Esophagus squamous epithelium (tissue), 5 donors: ENCODE results near the gene CSF2RB. TPM values are rescaled to one million over a fixed set of nuclear protein-coding genes. Genes with fewer than 3 reads are reported as not detected.

Experiments used
- DNase-seq: peaks from one replicate; lab custom pipeline; 2025; lab: John Stamatoyannopoulos, UW
- H3K27ac ChIP-seq, 4 donors: fragments of 200-600 bp; sonication (generic); one replicate each; pipeline ENCODE4 v1.5.1; 2016 to 2019; ENCODE audit warnings: mild to moderate bottlenecking in 1 of 4
- H3K27me3 ChIP-seq, 4 donors: fragments of 200-600 bp; sonication (generic); 1 replicate in 3 of 4; 2 replicates in 1 of 4; pipeline versions ENCODE4 v1.5.1 to v1.6.0; 2017 to 2021; ENCODE audit warnings: antibody characterized with exemption in 1 of 4
- H3K36me3 ChIP-seq, 3 donors: fragments of 200-600 bp; sonication (generic); one replicate each; pipeline ENCODE4 v1.5.1; 2016 to 2019
- H3K4me1 ChIP-seq, 3 donors: fragments of 200-600 bp; sonication (generic); one replicate each; pipeline ENCODE4 v1.5.1; 2017 to 2019
- H3K4me3 ChIP-seq, 4 donors: fragments of 200-600 bp; sonication (generic); 1 replicate in 3 of 4; 2 replicates in 1 of 4; pipeline ENCODE4 v1.5.1; 2016 to 2019; ENCODE audit warnings: mild to moderate bottlenecking in 2 of 4, moderate library complexity in 1 of 4
- H3K9me3 ChIP-seq, 3 donors: fragments of 200-600 bp; sonication (generic); one replicate each; pipeline ENCODE4 v1.5.1; 2016 to 2019
- POLR2A ChIP-seq, 4 donors: fragments of 450-650 bp; IDR thresholded peaks; one replicate each; pipeline ENCODE4 v1.6.1; 2017; ENCODE audit warnings: antibody characterized with exemption in 4 of 4, mild to moderate bottlenecking in 4 of 4, moderate library complexity in 3 of 4
- WGBS, 2 donors: methylation state at CpG; one replicate each; pipeline ENCODE4 v1.1.5; 2018; 5-methylcytosine and 5-hydroxymethylcytosine counted together
- intact Hi-C: fragments of 100-400 bp; cut with DNase I; formaldehyde crosslinking; loops from one replicate; pipeline ENCODE4 v1.15.0; 2022
- total RNA-seq, 4 donors: library from RNA; depleted of rRNA; stranded (reverse); fragments of >200 nt; gene quantifications; one replicate each; pipeline ENCODE4 v1.1.0, GENCODE V29; 2016
- TF ChIP-seq, protein P1 (sequence below), 6 experiments: fragments of 450-650 bp in 4 of 6; fragments of 200-600 bp in 2 of 6; sonication (generic) in 2 of 6; IDR thresholded peaks; one replicate each; pipeline ENCODE4 v1.5.1; 2016 to 2019; ENCODE audit warnings: antibody characterized with exemption in 6 of 6, mild to moderate bottlenecking in 4 of 6, moderate library complexity in 4 of 6
- donor health status: DM: yes; HTN: yes; CAD: no.

CSF2RB gene
- total RNA-seq, 4 donors from 2014 or later, result 1.5 to 6.1 (median 2.9) TPM

DNA sequence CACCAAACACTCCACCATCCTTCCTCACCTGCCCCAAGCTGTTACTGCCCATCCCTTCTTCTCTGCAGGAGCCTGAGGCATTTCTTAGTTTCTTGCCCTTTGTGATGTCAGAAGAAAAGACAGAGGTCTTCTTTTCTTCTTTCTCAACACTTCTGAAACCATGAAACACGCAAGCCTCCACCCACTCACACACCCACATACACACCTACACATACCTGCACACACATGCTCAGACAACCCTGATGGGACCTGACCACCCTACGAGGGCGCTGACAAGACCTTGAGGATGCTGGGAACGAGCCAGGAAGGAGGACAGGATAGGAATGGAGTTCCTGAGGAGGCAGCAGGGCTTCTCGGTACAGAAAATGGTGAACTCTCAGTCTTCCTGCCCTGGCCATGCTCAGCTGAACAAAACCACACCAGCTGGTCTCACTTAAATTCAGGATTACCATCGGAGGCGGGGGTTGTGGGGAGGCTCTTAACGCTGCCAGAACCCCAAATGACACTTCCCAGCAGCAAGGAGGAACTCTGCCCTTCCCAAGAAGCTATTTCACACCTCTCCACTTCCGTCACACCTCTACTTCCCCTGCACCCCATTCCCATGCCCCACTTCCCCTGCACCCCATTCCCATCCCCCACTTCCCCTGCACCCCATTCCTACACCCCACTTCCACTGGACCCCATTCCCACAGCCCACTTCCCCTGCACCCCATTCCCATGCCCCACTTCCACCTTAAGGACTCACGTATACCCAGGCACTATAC lies 41.0 kb downstream of the CSF2RB start:
- WGBS, 2 donors, result 43 to 46% methylated on average over 8 to 10 of the region's 10 CpGs
- Histone ChIP-seq H3K9me3 (no peaks in the 10 kb centered on the region), H3K27me3 (peaks cover 0 to 27% (median 0%) of the 10 kb centered on the region in 4 donors), H3K4me1 (no peaks in the 10 kb centered on the region), H3K4me3 (no peak overlapping the region), H3K27ac (no peak overlapping the region), H3K36me3 (no peaks in the 10 kb centered on the region)
- TF ChIP-seq, protein P1, sequence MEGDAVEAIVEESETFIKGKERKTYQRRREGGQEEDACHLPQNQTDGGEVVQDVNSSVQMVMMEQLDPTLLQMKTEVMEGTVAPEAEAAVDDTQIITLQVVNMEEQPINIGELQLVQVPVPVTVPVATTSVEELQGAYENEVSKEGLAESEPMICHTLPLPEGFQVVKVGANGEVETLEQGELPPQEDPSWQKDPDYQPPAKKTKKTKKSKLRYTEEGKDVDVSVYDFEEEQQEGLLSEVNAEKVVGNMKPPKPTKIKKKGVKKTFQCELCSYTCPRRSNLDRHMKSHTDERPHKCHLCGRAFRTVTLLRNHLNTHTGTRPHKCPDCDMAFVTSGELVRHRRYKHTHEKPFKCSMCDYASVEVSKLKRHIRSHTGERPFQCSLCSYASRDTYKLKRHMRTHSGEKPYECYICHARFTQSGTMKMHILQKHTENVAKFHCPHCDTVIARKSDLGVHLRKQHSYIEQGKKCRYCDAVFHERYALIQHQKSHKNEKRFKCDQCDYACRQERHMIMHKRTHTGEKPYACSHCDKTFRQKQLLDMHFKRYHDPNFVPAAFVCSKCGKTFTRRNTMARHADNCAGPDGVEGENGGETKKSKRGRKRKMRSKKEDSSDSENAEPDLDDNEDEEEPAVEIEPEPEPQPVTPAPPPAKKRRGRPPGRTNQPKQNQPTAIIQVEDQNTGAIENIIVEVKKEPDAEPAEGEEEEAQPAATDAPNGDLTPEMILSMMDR (IDR thresholded peaks at IDR 0.05), result no peak
- no peak for TF ChIP-seq POLR2A (IDR thresholded peaks at IDR 0.05)
- no peak for DNase-seq
- intact Hi-C loops, result no loop called here

DNA sequence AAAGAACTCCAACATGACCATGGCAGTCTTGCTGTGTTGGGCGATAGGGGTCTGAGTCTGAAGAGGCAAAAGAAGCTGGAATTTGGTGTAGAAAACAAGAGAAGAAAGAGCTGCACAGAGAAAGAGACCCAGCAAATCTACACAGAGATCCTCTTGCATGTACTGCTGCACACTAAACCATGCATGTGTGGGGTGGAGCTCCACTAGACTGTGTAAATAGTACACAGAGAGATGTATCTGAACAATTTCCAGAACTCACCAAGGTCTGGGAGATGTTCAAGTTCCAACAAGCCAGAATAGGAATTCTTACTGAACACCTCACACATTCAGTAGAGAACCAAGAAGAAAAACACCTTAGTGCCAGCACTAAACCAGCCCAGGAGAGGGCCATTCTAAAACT lies 42.3 kb downstream of the CSF2RB start:
- H3K27ac ChIP-seq, result no peak overlapping the region
- no peak for TF ChIP-seq POLR2A (IDR thresholded peaks at IDR 0.05)
- TF ChIP-seq, protein P1 (IDR thresholded peaks at IDR 0.05), result no peak
- no peaks in the 10 kb centered on the region for H3K4me1 ChIP-seq
- 63 to 67% methylated on average over 1 of the region's 1 CpG for WGBS, 2 donors
- H3K4me3 ChIP-seq, result no peak overlapping the region
- no peaks in the 10 kb centered on the region for H3K36me3 ChIP-seq
- intact Hi-C loops, result no loop called here
- no peaks in the 10 kb centered on the region for H3K9me3 ChIP-seq
- peaks cover 0 to 36% (median 0%) of the 10 kb centered on the region in 4 donors for H3K27me3 ChIP-seq
- DNase-seq, result no peak

DNA sequence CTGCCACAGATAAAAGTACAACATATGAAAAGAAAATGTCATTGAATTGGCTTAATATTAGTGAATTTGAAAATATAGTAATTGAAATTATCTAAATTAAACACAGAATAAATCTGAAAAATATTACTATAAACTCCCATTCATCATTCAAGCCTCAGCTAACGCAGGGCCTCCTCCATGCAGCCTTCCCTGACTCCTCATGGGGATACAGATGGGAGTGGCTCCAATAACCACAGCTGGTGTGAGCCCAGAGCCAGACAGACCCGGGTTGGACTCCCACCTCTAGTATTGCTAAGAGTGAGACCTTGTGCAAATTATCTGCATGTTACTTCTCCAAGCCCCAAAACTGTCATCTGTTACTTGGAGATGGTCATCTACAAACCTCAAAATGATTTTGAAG lies 44.9 kb downstream of the CSF2RB start:
- DNase-seq, result no peak
- H3K4me1 ChIP-seq, result no peaks in the 10 kb centered on the region
- intact Hi-C loops, result no loop called here
- no peak overlapping the region for H3K27ac ChIP-seq
- TF ChIP-seq, protein P1 (IDR thresholded peaks at IDR 0.05), result no peak
- TF ChIP-seq POLR2A (IDR thresholded peaks at IDR 0.05), result no peak
- no peaks in the 10 kb centered on the region for H3K9me3 ChIP-seq
- 77 to 81% methylated on average over 2 of the region's 2 CpGs for WGBS, 2 donors
- no peak overlapping the region for H3K4me3 ChIP-seq
- peaks cover 0 to 37% (median 0%) of the 10 kb centered on the region in 4 donors for H3K27me3 ChIP-seq
- H3K36me3 ChIP-seq, result no peaks in the 10 kb centered on the region

DNA sequence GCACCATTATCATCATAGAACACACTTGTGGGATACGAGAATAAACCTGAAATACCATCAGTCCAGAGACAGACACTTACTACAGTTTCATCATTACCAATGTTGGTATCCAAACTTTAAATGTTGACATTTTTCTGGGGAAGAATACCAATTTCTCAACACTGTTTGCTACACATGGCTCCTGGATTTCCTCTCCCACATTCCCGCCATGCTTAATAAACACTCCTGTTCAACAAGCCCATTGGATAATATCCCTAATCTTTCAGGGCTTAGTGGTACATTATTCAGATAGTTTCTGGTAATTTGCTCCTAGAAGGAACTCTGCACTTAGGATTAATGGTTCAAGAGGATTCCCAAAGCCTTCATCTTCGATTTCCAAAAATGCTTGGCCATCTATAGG lies 48.2 kb downstream of the CSF2RB start:
- no peak for TF ChIP-seq POLR2A (IDR thresholded peaks at IDR 0.05)
- TF ChIP-seq, protein P1 (IDR thresholded peaks at IDR 0.05), result no peak
- no peak for DNase-seq
- 38 to 50% methylated on average over 3 of the region's 3 CpGs for WGBS, 2 donors
- H3K4me3 ChIP-seq, result no peak overlapping the region
- no peaks in the 10 kb centered on the region for H3K36me3 ChIP-seq
- H3K27me3 ChIP-seq, result peaks cover 0 to 29% (median 0%) of the 10 kb centered on the region in 4 donors
- no peaks in the 10 kb centered on the region for H3K4me1 ChIP-seq
- intact Hi-C loops, result no loop called here
- H3K27ac ChIP-seq, result no peak overlapping the region
- no peaks in the 10 kb centered on the region for H3K9me3 ChIP-seq

DNA sequence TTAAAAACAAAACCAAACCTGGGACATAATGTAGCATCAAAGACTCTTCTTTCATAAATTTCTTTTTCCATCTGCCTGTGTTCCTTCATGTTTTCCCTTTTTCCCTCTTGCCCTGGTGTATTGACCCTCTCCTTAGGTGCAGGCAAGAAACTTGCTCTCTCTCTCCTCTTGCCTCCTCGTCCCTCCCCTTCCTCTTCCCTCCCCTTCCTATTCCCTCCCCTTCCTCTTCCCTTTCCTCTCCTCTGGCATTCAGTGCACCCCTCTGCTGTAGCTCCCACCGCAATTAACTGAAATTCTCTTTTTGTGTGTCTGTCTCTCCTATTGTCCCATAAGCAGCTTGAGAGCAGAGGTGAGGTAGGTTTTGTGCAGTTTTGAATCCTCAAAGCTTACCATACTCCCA lies 49.9 kb downstream of the CSF2RB start:
- no peak for DNase-seq
- H3K27me3 ChIP-seq, result peaks cover 0 to 29% (median 0%) of the 10 kb centered on the region in 4 donors
- no peaks in the 10 kb centered on the region for H3K4me1 ChIP-seq
- intact Hi-C loops, result no loop called here
- H3K27ac ChIP-seq, result no peak overlapping the region
- H3K9me3 ChIP-seq, result no peaks in the 10 kb centered on the region
- TF ChIP-seq POLR2A (IDR thresholded peaks at IDR 0.05), result no peak
- TF ChIP-seq, protein P1 (IDR thresholded peaks at IDR 0.05), result no peak
- WGBS, 2 donors, result 48 to 66% methylated on average over 2 of the region's 2 CpGs
- no peak overlapping the region for H3K4me3 ChIP-seq
- H3K36me3 ChIP-seq, result no peaks in the 10 kb centered on the region
